Right atrium auricular region (tissue), 2 donors: ENCODE measurements around the gene ZNRF2. TPM values are rescaled to one million over a fixed set of nuclear protein-coding genes. Genes with fewer than 3 reads are reported as not detected.

Source experiments
- DNase-seq: peaks from one replicate; pipeline ENCODE4 v3.0.0-alpha.2; 2019; ENCODE audit warnings: low spot score
- H3K27ac ChIP-seq, 2 donors: fragments of 200-600 bp; sonication (generic); 1 replicate in 1 of 2; 2 replicates in 1 of 2; pipeline ENCODE4 v1.5.1; 2016 to 2019
- H3K27me3 ChIP-seq, 2 donors: fragments of 200-600 bp; sonication (generic); one replicate each; pipeline versions ENCODE4 v1.5.1 to v1.6.0; 2017 to 2019
- H3K36me3 ChIP-seq: fragments of 200-600 bp; sonication (generic); one replicate; pipeline ENCODE4 v1.5.1; 2016
- H3K4me1 ChIP-seq, 2 donors: fragments of 200-600 bp; sonication (generic); one replicate each; pipeline versions ENCODE4 v1.5.1 to v1.6.0; 2017 to 2019
- H3K4me3 ChIP-seq, 2 donors: fragments of 200-600 bp; sonication (generic); 1 replicate in 1 of 2; 2 replicates in 1 of 2; pipeline ENCODE4 v1.5.1; 2017 to 2019; ENCODE audit warnings: mild to moderate bottlenecking in 1 of 2, moderate library complexity in 1 of 2
- H3K9me3 ChIP-seq, 2 donors: fragments of 200-600 bp; sonication (generic); one replicate each; pipeline ENCODE4 v1.5.1; 2019
- CTCF ChIP-seq, 2 donors: fragments of 200-600 bp; sonication (generic); IDR thresholded peaks; one replicate each; pipeline ENCODE4 v1.5.1; 2019; ENCODE audit warnings: antibody characterized with exemption in 2 of 2
- total RNA-seq, 2 donors: library from RNA; depleted of rRNA; stranded (reverse); fragments of >200 nt; gene quantifications; one replicate each; pipeline ENCODE4 v1.1.0, GENCODE V29; 2016

ZNRF2 gene
- total RNA-seq, 2 donors from 2014 or later: 7.6 to 9.7 TPM

DNA sequence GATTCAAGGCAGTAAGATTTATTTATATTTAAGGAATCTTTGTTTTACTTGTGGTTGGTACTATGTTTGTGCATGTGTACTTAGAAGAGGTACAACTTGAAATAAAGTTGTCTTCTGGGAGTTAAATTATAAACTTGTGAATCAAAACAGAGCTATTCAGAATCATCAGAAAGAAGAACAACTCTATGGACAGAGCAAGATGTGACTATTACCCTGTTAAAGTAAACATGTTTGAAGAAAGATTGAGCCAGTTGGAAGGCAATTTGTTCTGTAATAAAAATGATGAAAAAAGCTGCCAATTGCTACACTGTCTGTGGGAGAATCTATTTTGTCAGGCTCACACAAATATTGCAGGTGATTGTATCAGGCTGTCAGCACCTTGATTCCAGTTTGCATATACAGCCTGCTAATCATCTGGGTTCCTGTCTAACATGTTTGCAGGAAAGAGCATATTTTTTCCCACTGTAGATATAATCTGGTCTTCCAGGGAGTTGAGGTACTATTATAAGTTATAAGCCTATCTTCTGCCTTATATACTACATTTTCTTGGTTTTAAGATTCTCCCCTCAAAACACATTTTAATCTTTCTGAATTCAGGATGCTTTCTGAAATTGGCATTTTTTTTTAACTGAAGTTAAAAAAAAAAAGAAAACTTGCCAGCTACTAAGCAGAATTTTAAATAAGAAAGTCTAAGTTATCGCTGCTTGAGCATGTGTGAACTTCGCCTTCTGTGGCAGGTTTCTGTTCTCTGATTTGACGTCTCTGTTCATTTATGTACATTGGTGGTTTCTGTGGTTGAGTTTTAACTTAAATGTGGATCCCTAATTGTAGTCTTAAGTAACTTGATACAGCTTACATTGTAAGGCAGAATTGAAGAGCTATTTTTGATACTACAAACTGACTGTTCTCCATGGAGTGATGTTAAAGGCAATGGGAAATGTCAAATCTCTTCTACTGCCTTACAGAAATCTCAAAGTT, 46.0 kb downstream of the ZNRF2 start:
- Histone ChIP-seq H3K27ac (no peak overlapping the region), H3K4me1 (no peaks in the 10 kb centered on the region), H3K27me3 (no peaks in the 10 kb centered on the region), H3K9me3 (no peaks in the 10 kb centered on the region), H3K36me3 (no peaks in the 10 kb centered on the region), H3K4me3 (no peak overlapping the region)
- DNase-seq: no peak
- TF ChIP-seq CTCF (IDR thresholded peaks at IDR 0.05): no peak

GRCh38 chr7:30331338-30331737, 46.9 kb downstream of the ZNRF2 start:
- Histone ChIP-seq H3K9me3 (no peaks in the 10 kb centered on the region), H3K4me3 (no peak overlapping the region), H3K36me3 (no peaks in the 10 kb centered on the region), H3K4me1 (no peaks in the 10 kb centered on the region), H3K27ac (no peak overlapping the region), H3K27me3 (no peaks in the 10 kb centered on the region)
- no peak for TF ChIP-seq CTCF (IDR thresholded peaks at IDR 0.05)
- DNase-seq: no peak

GRCh38 chr7:30332549-30332948, 48.2 kb downstream of the ZNRF2 start:
- Histone ChIP-seq H3K36me3 (no peaks in the 10 kb centered on the region), H3K9me3 (no peaks in the 10 kb centered on the region), H3K4me3 (no peak overlapping the region), H3K4me1 (no peaks in the 10 kb centered on the region), H3K27ac (no peak overlapping the region), H3K27me3 (no peaks in the 10 kb centered on the region)
- TF ChIP-seq CTCF (IDR thresholded peaks at IDR 0.05): no peak
- DNase-seq: no peak

- no peak for DNase-seq
- H3K9me3 ChIP-seq: peaks cover 0 to 2% of the 10 kb centered on the region in 2 donors
- H3K27ac ChIP-seq: no peak overlapping the region
- H3K4me3 ChIP-seq: no peak overlapping the region
- H3K27me3 ChIP-seq: no peaks in the 10 kb centered on the region
- H3K36me3 ChIP-seq: no peaks in the 10 kb centered on the region
- TF ChIP-seq CTCF (IDR thresholded peaks at IDR 0.05): no peak
- H3K4me1 ChIP-seq: no peaks in the 10 kb centered on the region
Measured at GRCh38 chr7:30335763-30336487, 51.5 kb downstream of the ZNRF2 start.

GRCh38 chr7:30344513-30344912, 60.1 kb downstream of the ZNRF2 start:
- H3K9me3 ChIP-seq: peaks cover 0 to 10% of the 10 kb centered on the region in 2 donors
- H3K27me3 ChIP-seq: no peaks in the 10 kb centered on the region
- no peak overlapping the region for H3K4me3 ChIP-seq
- no peak overlapping the region for H3K27ac ChIP-seq
- DNase-seq: no peak
- H3K4me1 ChIP-seq: peaks cover 0 to 8% of the 10 kb centered on the region in 2 donors
- TF ChIP-seq CTCF (IDR thresholded peaks at IDR 0.05): no peak
- no peaks in the 10 kb centered on the region for H3K36me3 ChIP-seq
